Left renal cortex interstitium (tissue), 4 donors: ENCODE results near the gene ATCAY. TPM values are rescaled to one million over a fixed set of nuclear protein-coding genes. Genes with fewer than 3 reads are reported as not detected.
"Not testable (repeated sequence)": the region's sequence is repeated elsewhere in the genome, so short reads cannot be mapped to it uniquely, and the experiment has no call there.

ENCODE experiments used
- DNase-seq, 4 donors: peaks; one replicate each; pipeline ENCODE4 v3.0.0-alpha.2; 2013; ENCODE audit warnings: low read depth in 4 of 4, low spot score in 2 of 4, missing footprints in 1 of 4
- polyA plus RNA-seq, 4 donors: library from polyadenylated mRNA; unstranded; fragments of 120-200 nt; gene quantifications; one replicate each; pipeline ENCODE4 v1.2.1, GENCODE V29; 2013; ENCODE audit not compliant: insufficient read length in 4 of 4

ATCAY gene
- polyA plus RNA-seq, 4 donors: 0.16 to 0.95 (median 0.53) TPM

- DNase-seq: no peak
Observed at GRCh38 chr19:3944018-3944721, 63.7 kb downstream of the ATCAY start.

GRCh38 chr19:3945838-3946237 is 65.4 kb downstream of the ATCAY start:
- DNase-seq: no peak

GRCh38 chr19:3947316-3947933 is 66.9 kb downstream of the ATCAY start:
- not testable (repeated sequence) for DNase-seq

- DNase-seq: no peak
Observed at GRCh38 chr19:3949294-3949693, 68.8 kb downstream of the ATCAY start.

- no peak for DNase-seq
Observed at GRCh38 chr19:3949997-3950859, 69.7 kb downstream of the ATCAY start.

GRCh38 chr19:3950871-3951861 is 70.7 kb downstream of the ATCAY start:
- DNase-seq: no peak

- DNase-seq: not testable (repeated sequence)
Observed at GRCh38 chr19:3952755-3953276, 72.3 kb downstream of the ATCAY start.

GRCh38 chr19:3954107-3954506 is 73.6 kb downstream of the ATCAY start:
- no peak for DNase-seq

- not testable (repeated sequence) for DNase-seq
Observed at GRCh38 chr19:3955276-3955675, 74.8 kb downstream of the ATCAY start.

GRCh38 chr19:3955688-3956087 is 75.2 kb downstream of the ATCAY start:
- DNase-seq: no peak

- DNase-seq: no peak
Observed at GRCh38 chr19:3958836-3959765, 78.6 kb downstream of the ATCAY start.

GRCh38 chr19:3959766-3960131 is 79.3 kb downstream of the ATCAY start:
- DNase-seq: no peak

- no peak for DNase-seq
Observed at GRCh38 chr19:3961007-3961406, 80.5 kb downstream of the ATCAY start.

GRCh38 chr19:3963458-3964255 is 83.2 kb downstream of the ATCAY start:
- no peak for DNase-seq

- DNase-seq: no peak
Observed at GRCh38 chr19:3964256-3965194, 84.0 kb downstream of the ATCAY start.

GRCh38 chr19:3966051-3967017 is 85.8 kb downstream of the ATCAY start:
- DNase-seq: no peak
